Hematopoietic multipotent progenitor cell (in vitro differentiated cells): ENCODE data around the gene KDR. TPM values are rescaled to one million over a fixed set of nuclear protein-coding genes. Genes with fewer than 3 reads are reported as not detected.

Experiments used
- DNase-seq, 3 donors: peaks; one replicate each; pipeline ENCODE4 v3.0.0-alpha.2; 2011 to 2015; ENCODE audit warnings: low read depth in 2 of 3, low spot score in 2 of 3
- total RNA-seq: library from RNA; depleted of rRNA; stranded (reverse); fragments of >200 nt; gene quantifications from one replicate; pipeline ENCODE4 v1.2.3, GENCODE V29; 2012

The KDR gene
- total RNA-seq = not detected

DNA sequence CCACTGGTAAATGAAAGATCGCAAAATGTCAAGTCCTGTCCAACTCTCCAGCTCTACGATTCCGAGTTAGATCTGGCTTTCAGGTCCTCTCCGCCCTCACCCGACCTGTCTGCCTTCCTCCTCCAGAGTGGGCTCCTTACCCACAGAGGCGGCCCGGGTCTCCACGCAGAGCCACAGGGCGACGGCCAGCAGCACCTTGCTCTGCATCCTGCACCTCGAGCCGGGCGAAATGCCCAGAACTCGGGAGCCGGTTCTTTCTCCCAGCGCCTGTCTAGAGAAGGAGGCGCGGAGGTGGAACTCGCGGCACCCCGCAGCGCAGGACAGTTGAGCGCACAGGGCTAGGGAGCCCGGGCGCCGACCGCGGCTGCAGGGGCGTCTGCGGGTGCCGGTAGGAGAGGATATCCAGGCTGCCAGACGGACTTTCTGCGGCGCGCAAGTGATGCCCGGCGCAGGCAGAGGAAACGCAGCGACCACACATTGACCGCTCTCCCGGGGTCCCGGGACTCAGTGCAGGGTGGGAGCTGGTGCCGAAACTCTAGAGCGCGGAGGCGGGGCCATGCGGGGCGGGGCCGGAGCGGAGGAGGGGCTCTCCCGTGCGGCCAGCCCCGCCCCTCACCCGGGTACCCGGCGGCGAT lies at the start of gene KDR:
Gene KDR (minus strand): TSS at position 509 of the 635 bp plus-strand sequence. CDS start 302 bp downstream, at position 207.
- no peak for DNase-seq

DNA sequence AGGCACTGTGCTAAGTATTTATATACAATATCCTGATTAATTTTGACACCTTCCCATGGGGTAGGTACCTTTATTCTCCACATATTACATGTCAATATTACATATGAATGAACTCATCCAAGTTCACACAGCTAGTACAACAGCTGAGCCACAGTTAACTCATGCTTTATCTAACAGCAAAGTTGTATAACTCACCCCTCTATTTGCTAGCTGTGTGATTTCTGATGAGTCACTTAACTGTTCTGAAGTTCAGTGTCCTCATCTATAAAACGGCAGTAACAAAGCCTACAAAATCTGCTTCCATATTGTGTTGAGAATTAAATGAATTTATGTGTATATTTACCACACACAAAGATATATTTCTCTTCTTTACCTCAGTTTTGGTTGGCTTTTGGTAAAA lies 48.2 kb upstream of the KDR start:
- no peak for DNase-seq

- DNase-seq = no peak
Measured at GRCh38 chr4:55172694-55173287, 47.4 kb upstream of the KDR start.

DNA sequence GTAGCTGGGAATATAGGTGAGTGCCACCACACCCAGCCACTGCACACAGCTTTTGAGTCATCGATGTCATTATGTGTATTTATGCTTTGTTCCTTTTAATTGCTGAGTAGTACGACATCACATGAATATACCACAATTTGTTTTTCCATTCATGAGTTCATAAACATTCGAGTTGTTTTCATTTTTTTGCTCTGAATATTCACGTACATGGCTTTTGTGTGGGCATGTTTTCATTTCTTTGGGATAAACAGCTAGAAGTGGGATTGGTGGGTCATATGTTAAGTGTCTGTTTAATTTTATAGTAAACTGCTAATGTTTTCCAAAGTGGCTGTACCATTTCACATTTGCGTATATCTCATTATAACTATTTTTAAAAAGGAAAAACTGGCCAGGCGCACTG lies 45.1 kb upstream of the KDR start:
- no peak for DNase-seq

DNA sequence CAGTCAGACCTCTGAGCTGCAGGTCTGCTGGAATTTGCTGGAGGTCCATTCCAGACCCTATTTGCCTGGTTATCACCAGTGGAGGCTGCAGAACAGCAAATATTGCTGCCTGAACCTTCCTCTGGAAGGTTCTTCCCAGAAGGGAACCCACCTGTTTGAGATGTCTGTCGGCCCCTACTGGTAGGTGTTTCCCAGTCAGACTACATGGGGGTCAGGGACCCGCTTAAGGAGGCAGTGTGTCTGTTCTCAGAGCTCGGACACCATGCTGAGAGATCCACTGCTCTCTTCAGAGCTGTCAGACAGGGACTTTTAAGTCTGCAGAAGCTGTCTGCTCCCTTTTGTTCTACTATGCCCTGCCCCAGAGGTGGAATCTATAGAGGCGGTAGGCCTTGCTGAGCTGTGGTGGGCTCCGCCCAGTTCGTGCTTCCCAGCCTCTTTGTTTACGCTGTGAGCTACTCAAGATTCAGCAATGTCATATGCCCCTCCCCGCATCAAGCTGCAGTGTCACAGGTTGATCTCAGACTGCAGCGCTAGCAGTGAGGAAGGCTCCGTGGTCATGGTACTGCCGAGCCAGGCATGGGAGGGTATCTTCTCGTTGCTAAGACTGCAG lies 44.1 kb upstream of the KDR start:
- no peak for DNase-seq

GRCh38 chr4:55162396-55162795 lies 37.0 kb upstream of the KDR start:
- no peak for DNase-seq

- no peak for DNase-seq
Measured at GRCh38 chr4:55161739-55162138, 36.3 kb upstream of the KDR start.

- DNase-seq = no peak
Measured at GRCh38 chr4:55159851-55160250, 34.5 kb upstream of the KDR start.

DNA sequence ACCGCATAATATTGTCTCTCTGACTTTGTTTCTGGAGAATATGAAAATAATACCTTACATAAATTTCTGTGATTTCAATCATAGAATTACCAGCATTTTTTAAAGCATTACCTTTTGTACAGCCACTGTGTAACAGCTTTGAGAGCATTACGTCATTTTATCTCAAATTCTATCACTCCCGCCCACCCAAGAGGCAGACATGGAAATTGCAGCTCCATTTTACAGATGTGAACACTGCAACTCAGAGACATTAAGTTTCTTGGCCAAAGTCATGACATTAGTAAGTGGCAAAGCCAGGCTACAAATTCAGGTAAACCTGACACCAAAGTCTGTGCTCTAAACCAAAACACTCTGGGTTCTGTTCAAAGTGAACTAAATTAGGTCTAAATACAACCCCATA lies 33.6 kb upstream of the KDR start:
- DNase-seq = no peak

DNA sequence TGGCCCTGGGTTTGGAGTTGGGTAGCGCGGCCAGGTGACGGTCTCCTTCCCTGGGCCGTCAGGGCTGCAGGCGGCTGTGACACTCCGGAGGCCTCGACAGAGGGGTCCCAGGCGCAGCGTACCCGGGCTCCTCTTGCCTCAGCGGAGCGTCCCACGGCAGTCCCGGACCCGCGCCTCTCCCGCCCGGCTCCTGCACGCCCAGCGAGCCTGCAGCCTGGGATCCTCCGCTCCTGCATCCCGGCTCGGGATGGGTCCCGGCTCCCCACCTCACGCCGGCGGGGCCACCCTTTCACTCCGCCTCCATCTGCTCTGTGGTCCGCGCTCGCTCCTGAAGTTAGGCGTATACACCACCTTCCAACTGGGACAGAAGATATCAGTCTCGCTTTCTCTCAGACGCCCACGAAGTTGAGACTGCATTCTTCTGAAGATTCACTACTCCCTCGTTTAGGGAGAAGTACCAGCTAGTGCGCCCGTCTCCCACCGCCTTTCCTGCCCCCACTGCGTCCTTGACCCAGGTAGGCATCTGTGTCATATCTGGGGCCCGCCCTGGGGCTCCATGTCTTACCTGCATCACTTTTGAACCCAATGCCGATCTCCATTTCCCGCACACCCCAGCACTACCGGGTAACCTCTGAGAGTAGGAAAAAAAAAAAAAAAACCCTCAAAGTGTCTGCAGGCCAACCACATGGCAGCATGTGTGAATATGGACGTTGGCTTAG lies 32.3 kb upstream of the KDR start:
- DNase-seq = no peak

DNA sequence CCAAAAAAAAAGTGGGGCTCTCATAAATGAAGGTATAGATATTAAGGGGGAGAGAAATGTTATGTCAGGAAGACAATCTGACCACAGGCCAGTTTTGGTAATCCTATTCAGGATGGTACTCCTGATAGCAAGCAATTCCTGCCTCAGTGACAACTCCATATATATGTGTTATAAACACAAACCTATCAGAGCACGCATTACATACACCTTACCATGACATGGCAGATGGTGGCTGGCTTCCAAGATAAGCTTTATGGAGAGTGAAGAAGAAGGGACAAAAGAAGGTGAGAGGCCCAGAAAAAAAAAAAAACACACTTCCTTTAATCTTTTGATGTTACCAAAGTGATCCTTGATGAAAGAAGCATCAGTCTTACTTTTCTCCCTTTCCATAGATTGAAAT lies 29.5 kb upstream of the KDR start:
- DNase-seq = no peak

- no peak for DNase-seq
Measured at GRCh38 chr4:55154290-55154880, 29.0 kb upstream of the KDR start.

GRCh38 chr4:55143858-55144257 lies 18.5 kb upstream of the KDR start:
- no peak for DNase-seq

- no peak for DNase-seq
Measured at GRCh38 chr4:55138367-55138766, 13.0 kb upstream of the KDR start.

GRCh38 chr4:55136634-55137033 lies 11.2 kb upstream of the KDR start:
- no peak for DNase-seq

DNA sequence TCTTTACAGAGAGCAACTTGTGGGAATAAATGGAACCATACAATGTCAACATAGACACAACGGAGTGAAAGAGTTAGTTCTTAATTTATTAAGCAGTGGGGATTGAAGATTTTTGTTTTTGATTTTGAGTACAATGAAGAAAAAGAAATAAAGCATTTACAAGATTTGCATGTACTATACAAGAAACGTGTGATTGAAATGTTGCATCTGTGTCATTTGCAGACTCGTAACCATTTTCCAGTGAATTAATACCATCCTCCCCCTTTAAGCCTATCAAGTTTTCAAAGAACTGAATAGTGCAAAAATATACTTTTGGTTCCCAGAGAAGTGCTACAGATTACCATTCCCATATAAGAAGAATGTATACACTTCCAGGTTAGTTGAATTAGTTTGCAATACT lies 8.6 kb upstream of the KDR start:
- no peak for DNase-seq

- no peak for DNase-seq
Measured at GRCh38 chr4:55132775-55133174, 7.4 kb upstream of the KDR start.

DNA sequence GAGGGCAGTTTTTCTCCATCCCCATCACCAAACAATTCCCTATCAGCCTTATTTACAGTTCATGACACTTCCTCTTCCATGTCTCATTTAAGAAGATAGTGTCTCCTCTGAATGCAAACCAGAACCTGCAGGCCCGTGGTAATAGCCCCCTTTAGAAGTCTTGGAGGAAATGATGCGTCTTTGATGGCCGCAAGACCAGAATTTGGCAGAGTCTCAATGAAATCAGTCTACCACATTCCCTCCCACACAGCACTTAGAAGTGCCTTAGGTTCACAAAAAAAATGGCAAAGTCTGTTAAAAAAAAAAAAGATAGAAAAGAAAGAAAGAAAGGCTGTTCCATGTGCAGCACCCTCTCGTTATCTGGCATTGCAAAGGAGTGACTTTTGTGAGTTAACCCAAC lies 2.1 kb upstream of the KDR start:
- no peak for DNase-seq

GRCh38 chr4:55127053-55127452 lies 1.7 kb upstream of the KDR start:
- DNase-seq = no peak

- peak in 1 of 3 donors; percentile 9 for DNase-seq
Measured at GRCh38 chr4:55125763-55126541, 557 bp upstream of the KDR start.
